Measurements from ENCODE around the gene DBP.

DBP gene

DNA sequence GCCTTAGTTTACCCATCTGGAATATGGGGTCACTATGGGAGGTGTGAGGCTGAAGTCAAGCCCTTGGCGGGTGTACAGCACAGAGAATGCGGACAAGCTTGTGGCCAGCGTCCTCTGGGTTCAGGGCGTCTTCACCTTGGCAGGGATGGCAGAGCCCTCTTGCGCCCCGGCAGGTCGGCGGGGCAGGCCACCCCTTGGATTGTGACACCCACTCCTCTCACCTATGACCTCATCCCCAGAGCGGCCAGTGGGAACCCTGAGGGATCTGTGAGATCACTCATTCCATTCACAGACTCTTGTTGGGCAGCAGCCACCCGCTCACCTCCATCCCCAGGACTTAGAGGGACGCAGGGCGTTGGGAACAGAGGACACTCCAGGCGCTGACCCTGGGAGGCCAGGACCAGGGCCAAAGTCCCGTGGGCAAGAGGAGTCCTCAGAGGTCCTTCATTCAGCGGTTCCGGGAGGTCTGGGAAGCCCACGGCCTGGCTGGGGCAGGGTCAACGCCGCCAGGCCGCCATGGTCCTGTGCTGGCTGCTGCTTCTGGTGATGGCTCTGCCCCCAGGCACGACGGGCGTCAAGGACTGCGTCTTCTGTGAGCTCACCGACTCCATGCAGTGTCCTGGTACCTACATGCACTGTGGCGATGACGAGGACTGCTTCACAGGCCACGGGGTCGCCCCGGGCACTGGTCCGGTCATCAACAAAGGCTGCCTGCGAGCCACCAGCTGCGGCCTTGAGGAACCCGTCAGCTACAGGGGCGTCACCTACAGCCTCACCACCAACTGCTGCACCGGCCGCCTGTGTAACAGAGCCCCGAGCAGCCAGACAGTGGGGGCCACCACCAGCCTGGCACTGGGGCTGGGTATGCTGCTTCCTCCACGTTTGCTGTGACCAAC is 30.5 kb downstream of the DBP start, which contains the start of gene SPACA4:
SPACA4 (plus strand) TSS at position 280 of the 896 bp plus-strand sequence; CDS start at position 517, 237 bp downstream.
- no peak for DNase-seq

- DNase-seq, result no peak
Observed at GRCh38 chr19:48603850-48604249, 33.3 kb downstream of the DBP start.

GRCh38 chr19:48603449-48603848 is 33.7 kb downstream of the DBP start:
- no peak for DNase-seq

DNA sequence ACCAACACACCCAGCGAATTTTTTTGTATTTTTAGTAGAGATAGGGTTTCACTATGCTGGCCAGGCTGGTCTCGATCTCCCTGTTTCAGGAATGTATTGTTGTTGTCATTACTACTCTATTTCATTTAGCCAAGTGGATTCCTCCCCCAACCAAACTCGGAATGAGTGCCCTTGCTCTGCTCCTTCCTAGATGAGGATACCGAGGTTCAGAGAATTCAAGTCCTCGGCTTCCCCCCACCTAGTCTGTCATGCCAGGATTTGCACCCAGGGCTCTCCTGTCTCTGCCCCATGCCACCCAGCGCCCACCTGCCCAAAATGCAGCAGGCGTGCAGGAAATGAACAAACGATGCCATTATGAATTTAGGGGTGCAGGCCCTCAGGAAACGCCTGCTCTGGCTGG is 34.2 kb downstream of the DBP start:
- no peak for DNase-seq

GRCh38 chr19:48600679-48601417 is 36.3 kb downstream of the DBP start:
- no peak for DNase-seq

DNA sequence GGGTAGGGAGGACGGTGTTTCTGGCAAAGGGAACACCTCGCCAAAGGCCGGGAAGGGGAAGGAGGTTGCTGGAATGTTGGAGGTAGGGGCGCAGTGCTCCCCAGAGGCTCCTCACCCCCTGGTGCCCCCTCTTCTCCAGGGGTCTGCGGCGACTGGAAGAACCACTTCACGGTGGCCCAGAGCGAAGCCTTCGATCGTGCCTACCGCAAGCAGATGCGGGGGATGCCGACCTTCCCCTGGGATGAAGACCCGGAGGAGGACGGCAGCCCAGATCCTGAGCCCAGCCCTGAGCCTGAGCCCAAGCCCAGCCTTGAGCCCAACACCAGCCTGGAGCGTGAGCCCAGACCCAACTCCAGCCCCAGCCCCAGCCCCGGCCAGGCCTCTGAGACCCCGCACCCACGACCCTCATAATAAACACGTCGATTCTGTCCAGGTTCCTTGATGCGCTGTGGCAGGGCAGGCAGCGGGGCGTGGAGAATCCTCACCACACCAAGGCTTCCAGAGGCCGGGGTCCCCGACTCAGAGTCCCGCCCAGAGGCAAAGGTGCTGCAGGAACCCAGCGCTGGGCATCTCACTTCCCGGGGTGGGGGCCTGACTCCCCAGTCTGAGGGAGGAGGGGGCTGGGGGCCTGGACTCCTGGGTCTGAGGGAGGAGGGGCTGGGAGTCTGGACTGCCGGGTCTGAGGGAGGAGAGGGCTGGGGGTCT is 38.0 kb downstream of the DBP start:
- no peak for DNase-seq

DNA sequence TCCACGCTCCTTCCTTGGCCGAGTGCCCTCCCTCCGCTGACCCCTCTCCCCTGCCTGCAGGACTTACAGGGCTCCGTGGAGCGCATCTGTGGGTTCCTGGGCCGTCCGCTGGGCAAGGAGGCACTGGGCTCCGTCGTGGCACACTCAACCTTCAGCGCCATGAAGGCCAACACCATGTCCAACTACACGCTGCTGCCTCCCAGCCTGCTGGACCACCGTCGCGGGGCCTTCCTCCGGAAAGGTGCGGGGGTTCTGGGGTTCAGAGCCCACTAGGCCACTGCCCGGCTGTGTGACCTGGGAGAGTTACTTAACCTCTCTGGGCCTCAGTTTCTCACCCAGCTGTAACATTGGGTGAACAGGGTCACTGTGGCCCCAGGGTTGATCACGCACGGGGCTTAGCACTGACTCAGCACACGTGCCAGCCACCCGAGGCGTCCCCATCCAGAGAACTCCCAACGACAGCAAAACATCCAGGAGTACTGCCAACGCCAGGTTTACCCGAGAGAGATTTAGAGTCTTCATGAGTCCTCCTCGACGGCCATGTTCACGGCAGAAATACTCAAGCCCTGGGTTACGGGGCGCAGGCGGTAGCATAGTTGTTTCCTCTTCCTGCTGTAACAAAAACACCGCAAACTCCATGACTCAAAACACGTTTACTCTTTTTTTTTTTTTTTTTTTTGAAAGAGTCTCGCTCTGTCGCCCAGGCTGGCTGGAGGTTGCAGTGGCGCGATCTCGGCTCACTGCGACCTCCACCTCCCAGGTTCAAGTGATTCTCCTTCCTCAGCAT is 40.3 kb downstream of the DBP start:
- no peak for DNase-seq

- no peak for DNase-seq
Observed at GRCh38 chr19:48596237-48596636, 40.9 kb downstream of the DBP start.

GRCh38 chr19:48595833-48596232 is 41.3 kb downstream of the DBP start:
- DNase-seq, result no peak

GRCh38 chr19:48595171-48595570 is 42.0 kb downstream of the DBP start:
- DNase-seq, result no peak

GRCh38 chr19:48591021-48591420 is 46.2 kb downstream of the DBP start:
- no peak for DNase-seq

DNA sequence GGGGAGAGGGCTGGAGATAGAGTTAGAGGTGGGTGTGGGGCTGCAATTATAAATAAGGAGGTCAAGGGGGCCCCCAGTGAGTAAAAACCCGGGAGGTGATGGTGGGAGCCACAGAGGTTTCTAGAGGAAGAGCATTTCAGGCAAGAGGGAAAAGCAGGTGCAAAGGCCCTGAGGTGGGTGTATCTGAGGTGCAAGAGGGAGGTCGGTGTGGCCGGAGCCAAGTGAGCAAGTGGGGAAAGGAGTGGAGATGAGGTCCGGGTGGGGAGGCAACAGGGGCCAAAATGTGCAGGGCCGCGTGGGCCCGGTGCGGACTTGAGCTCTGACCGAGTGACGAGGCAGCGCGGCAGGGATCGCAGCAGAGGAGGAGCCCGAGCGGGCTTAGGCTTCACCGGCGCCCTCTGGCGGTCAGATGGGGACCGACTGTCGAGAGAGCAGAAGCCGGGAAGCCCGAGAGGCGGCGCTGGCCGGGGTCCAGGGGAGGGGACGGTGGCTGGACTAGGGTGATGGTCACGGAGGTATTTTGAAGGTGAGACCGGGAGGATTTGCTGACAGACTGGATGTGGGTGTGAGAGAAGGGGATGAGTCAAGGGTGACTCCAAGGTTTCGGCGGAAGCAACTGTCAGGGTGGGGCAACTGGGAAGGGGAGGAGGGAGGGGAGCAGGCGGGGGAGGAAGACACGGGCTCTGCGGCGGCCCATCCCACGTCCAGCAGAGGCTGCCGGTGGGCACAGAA is 48.3 kb downstream of the DBP start:
- peak; percentile 86 to 88 for DNase-seq

DNA sequence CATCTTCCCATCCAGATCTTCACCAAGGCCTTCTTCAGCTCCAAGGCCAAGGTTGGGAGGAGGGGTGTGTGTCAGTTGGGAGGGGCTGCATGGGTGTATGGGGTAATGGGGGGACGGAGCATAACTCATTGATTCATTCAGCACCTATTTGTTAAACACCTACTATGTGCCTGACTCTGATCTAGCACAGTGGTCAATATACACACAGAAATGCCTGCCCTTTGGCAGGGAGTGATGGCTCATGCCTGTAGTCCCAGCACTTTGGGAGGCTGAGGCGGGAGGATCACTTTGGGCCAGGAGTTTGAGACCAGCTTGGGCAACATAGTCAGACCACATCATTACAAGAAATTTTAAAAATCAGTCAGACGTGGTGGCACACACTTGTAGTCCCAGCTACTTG is 49.8 kb downstream of the DBP start:
- DNase-seq, result no peak

GRCh38 chr19:48582168-48582567 is 55.0 kb downstream of the DBP start:
- no peak for DNase-seq
